ENCODE results near the gene NAA15.

DNA sequence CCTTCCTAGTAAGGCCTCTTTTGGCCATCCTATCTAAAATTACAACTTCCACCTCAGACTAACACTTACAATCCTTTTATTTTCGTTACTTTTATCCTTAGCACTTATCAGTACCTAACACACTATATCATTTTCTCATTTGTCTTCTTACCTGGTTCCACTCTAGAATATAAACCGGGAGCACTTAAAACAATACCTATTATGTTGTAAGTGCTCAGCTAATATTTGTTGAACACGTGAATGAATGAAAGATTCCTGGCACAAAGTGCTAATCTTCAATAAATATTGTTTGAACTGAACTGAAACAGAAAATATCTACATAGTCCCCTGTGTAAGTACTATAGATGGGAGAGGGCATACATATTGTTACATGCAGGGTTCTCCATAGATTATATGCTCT lies 35.7 kb upstream of the NAA15 start:
- TF ChIP-seq, protein P1, sequence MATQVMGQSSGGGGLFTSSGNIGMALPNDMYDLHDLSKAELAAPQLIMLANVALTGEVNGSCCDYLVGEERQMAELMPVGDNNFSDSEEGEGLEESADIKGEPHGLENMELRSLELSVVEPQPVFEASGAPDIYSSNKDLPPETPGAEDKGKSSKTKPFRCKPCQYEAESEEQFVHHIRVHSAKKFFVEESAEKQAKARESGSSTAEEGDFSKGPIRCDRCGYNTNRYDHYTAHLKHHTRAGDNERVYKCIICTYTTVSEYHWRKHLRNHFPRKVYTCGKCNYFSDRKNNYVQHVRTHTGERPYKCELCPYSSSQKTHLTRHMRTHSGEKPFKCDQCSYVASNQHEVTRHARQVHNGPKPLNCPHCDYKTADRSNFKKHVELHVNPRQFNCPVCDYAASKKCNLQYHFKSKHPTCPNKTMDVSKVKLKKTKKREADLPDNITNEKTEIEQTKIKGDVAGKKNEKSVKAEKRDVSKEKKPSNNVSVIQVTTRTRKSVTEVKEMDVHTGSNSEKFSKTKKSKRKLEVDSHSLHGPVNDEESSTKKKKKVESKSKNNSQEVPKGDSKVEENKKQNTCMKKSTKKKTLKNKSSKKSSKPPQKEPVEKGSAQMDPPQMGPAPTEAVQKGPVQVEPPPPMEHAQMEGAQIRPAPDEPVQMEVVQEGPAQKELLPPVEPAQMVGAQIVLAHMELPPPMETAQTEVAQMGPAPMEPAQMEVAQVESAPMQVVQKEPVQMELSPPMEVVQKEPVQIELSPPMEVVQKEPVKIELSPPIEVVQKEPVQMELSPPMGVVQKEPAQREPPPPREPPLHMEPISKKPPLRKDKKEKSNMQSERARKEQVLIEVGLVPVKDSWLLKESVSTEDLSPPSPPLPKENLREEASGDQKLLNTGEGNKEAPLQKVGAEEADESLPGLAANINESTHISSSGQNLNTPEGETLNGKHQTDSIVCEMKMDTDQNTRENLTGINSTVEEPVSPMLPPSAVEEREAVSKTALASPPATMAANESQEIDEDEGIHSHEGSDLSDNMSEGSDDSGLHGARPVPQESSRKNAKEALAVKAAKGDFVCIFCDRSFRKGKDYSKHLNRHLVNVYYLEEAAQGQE (IDR thresholded peaks at IDR 0.05; ENCODE audit: insufficient read depth in 1 of 2, low read depth in 2 of 2, low read length in 1 of 2), result no peak
- TF ChIP-seq, protein P2, sequence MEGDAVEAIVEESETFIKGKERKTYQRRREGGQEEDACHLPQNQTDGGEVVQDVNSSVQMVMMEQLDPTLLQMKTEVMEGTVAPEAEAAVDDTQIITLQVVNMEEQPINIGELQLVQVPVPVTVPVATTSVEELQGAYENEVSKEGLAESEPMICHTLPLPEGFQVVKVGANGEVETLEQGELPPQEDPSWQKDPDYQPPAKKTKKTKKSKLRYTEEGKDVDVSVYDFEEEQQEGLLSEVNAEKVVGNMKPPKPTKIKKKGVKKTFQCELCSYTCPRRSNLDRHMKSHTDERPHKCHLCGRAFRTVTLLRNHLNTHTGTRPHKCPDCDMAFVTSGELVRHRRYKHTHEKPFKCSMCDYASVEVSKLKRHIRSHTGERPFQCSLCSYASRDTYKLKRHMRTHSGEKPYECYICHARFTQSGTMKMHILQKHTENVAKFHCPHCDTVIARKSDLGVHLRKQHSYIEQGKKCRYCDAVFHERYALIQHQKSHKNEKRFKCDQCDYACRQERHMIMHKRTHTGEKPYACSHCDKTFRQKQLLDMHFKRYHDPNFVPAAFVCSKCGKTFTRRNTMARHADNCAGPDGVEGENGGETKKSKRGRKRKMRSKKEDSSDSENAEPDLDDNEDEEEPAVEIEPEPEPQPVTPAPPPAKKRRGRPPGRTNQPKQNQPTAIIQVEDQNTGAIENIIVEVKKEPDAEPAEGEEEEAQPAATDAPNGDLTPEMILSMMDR (IDR thresholded peaks at IDR 0.05), result no peak
- no peak for TF ChIP-seq POLR2AphosphoS5 (IDR thresholded peaks at IDR 0.05; ENCODE audit: low read depth, low read length)

Data from Panc1 (cell line).